Colonic mucosa (tissue), 4 donors: ENCODE data around the gene TNNI3. TPM values are rescaled to one million over a fixed set of nuclear protein-coding genes. Genes with fewer than 3 reads are reported as not detected.

Experiments used
- DNase-seq: peaks from one replicate; pipeline ENCODE4 v3.0.0-alpha.2; 2020
- H3K27ac ChIP-seq: fragments of 200-600 bp; one replicate; pipeline ENCODE4 v1.8.0; 2021
- H3K27me3 ChIP-seq: fragments of 200-600 bp; one replicate; pipeline ENCODE4 v1.8.0; 2021
- H3K36me3 ChIP-seq: fragments of 200-600 bp; one replicate; pipeline ENCODE4 v1.8.0; 2021
- H3K4me1 ChIP-seq: fragments of 200-600 bp; one replicate; pipeline ENCODE4 v1.8.0; 2021; ENCODE audit warnings: mild to moderate bottlenecking
- H3K4me3 ChIP-seq: fragments of 200-600 bp; one replicate; pipeline ENCODE4 v1.8.0; 2021
- H3K9ac ChIP-seq, 2 donors: one replicate each; pipeline ENCODE4 v1.7.0; 2013; ENCODE audit warnings: control low read depth in 2 of 2, low read depth in 2 of 2, low read length in 2 of 2
- H3K9me3 ChIP-seq: fragments of 200-600 bp; one replicate; pipeline ENCODE4 v1.8.0; 2021
- intact Hi-C: fragments of 100-400 bp; cut with DNase I; formaldehyde crosslinking; loops from one replicate; pipeline ENCODE4 v1.14.1; 2022
- microRNA-seq: library from miRNA; unstranded; fragments of <30 nt; microRNA quantifications from one replicate; pipeline ENCODE4, GENCODE V29; 2019
- total RNA-seq, 2 donors: library from RNA; stranded (reverse); fragmentation: NEBNext Ultra II Directional in 1 of 2; extraction: Animal tissue kit (Norgen Biotek cat#: 25700) in 1 of 2; gene quantifications; one replicate each; pipeline ENCODE4 v1.2.1, GENCODE V29; 2021
- TF ChIP-seq, protein P1 (sequence below): fragments of 200-600 bp; IDR thresholded peaks from one replicate; pipeline ENCODE4 v1.8.0; 2022; ENCODE audit warnings: antibody characterized with exemption, mild to moderate bottlenecking
- donor health status: healthy.
- donor health status: DM: no; HTN: no; CAD: no.
- donor health status: DM: no; HTN: no; CAD: no.

Gene TNNI3
- total RNA-seq, 2 donors from 2014 or later = 0.64 to 1.2 TPM

DNA sequence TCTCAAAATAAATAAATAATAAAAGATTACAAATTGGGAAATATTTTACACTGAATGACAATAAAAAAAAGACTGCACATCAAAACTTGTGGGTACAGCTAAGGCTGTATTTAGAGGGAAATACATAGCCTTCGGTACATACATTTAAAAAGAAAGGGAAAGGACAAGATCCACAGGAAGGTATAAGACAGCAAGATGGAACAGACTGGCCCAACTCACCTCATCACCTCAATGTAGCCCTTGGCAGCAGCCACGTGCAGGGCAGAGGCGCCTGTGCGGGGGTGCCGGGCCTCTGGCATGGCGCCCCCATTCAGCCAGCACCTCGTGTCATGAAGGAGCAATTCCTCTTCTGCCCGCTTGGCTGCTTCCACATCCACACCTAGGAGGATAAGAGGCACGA, 54.3 kb downstream of the TNNI3 start:
- Histone ChIP-seq H3K27me3 (no peaks in the 10 kb centered on the region), H3K9me3 (no peaks in the 10 kb centered on the region), H3K27ac (no peak overlapping the region), H3K4me1 (no peaks in the 10 kb centered on the region), H3K4me3 (no peak overlapping the region), H3K36me3 (peaks cover 8% of the 10 kb centered on the region), H3K9ac (no peak overlapping the region)
- TF ChIP-seq, protein P1, sequence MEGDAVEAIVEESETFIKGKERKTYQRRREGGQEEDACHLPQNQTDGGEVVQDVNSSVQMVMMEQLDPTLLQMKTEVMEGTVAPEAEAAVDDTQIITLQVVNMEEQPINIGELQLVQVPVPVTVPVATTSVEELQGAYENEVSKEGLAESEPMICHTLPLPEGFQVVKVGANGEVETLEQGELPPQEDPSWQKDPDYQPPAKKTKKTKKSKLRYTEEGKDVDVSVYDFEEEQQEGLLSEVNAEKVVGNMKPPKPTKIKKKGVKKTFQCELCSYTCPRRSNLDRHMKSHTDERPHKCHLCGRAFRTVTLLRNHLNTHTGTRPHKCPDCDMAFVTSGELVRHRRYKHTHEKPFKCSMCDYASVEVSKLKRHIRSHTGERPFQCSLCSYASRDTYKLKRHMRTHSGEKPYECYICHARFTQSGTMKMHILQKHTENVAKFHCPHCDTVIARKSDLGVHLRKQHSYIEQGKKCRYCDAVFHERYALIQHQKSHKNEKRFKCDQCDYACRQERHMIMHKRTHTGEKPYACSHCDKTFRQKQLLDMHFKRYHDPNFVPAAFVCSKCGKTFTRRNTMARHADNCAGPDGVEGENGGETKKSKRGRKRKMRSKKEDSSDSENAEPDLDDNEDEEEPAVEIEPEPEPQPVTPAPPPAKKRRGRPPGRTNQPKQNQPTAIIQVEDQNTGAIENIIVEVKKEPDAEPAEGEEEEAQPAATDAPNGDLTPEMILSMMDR = no peak
- intact Hi-C loops = no loop called here
- no peak for DNase-seq

Small RNA genes within 50 kb of the gene (microRNA-seq; reads per million reads assigned to microRNA genes)
- gene MIR7975 = not detected

Other genes with a start within 250 kb of the TNNI3 start
- gene NLRP7, start 210.2 kb downstream of the TNNI3 start, total RNA-seq = not detected
- 10 to 100 TPM; 19.1 to 48.7 TPM for gene NLRP2, start 191.4 kb downstream of the TNNI3 start, total RNA-seq
- 1 to 10 TPM in 1 of 2 donors, under 1 TPM in 1; 0.32 to 1.1 TPM for gene GP6, start 119.5 kb downstream of the TNNI3 start, total RNA-seq
- gene RDH13, start 94.6 kb downstream of the TNNI3 start, total RNA-seq = 10 to 100 TPM; 39.5 to 93.0 TPM
- gene EPS8L1, start 81.9 kb downstream of the TNNI3 start, total RNA-seq = 10 to 100 TPM; 27.5 to 83.9 TPM
- 100 to 1,000 TPM in 1 of 2 donors, 10 to 100 TPM in 1; 82.6 to 112 TPM for gene PPP1R12C, start 40.1 kb downstream of the TNNI3 start, total RNA-seq
- 1 to 10 TPM in 1 of 2 donors, under 1 TPM in 1; 0.69 to 2.1 TPM for gene TNNT1, start 8.5 kb downstream of the TNNI3 start, total RNA-seq
- 1 to 10 TPM; 1.6 to 2.4 TPM for gene DNAAF3, start 8.9 kb upstream of the TNNI3 start, total RNA-seq
- 1 to 10 TPM in 1 of 2 donors, under 1 TPM in 1; 0.67 to 3.2 TPM for gene SYT5, start 22.6 kb upstream of the TNNI3 start, total RNA-seq
- gene PTPRH, start 51.8 kb upstream of the TNNI3 start, total RNA-seq = 100 to 1,000 TPM in 1 of 2 donors, 10 to 100 TPM in 1; 76.3 to 131 TPM
- gene TMEM86B, start 71.0 kb upstream of the TNNI3 start, total RNA-seq = 1 to 10 TPM; 2.1 to 5.3 TPM
- gene PPP6R1, start 101.3 kb upstream of the TNNI3 start, total RNA-seq = 10 to 100 TPM; 65.1 to 97.2 TPM
- gene HSPBP1, start 122.4 kb upstream of the TNNI3 start, total RNA-seq = 10 to 100 TPM; 29.0 to 82.3 TPM
- gene BRSK1, start 126.3 kb upstream of the TNNI3 start, total RNA-seq = 1 to 10 TPM in 1 of 2 donors, under 1 TPM in 1; 0.59 to 2.3 TPM
- gene TMEM150B, start 167.6 kb upstream of the TNNI3 start, total RNA-seq = 10 to 100 TPM in 1 of 2 donors, 1 to 10 TPM in 1; 9.7 to 47.2 TPM
- gene KMT5C, start 182.1 kb upstream of the TNNI3 start, total RNA-seq = 10 to 100 TPM; 14.9 to 24.9 TPM
- gene COX6B2, start 197.0 kb upstream of the TNNI3 start, total RNA-seq = 10 to 100 TPM; 12.9 to 15.2 TPM
- gene GARIN5B, start 205.5 kb upstream of the TNNI3 start, total RNA-seq = not detected
- under 1 TPM in 1 of 2 donors, not detected in 1; 0.64 TPM for gene IL11, start 212.7 kb upstream of the TNNI3 start, total RNA-seq
- not detected for gene TMEM190, start 219.1 kb upstream of the TNNI3 start, total RNA-seq
- gene TMEM238, start 226.6 kb upstream of the TNNI3 start, total RNA-seq = 10 to 100 TPM; 78.1 to 85.9 TPM
- gene RPL28, start 228.2 kb upstream of the TNNI3 start, total RNA-seq = 1,000 to 10,000 TPM; 1,447 to 1,819 TPM